ENCODE results near the gene TRIP11.

TRIP11 gene

GRCh38 chr14:91953170-91953985 lies 86.5 kb downstream of the TRIP11 start:
- no peak for DNase-seq

- DNase-seq: no peak
Observed at GRCh38 chr14:91947475-91948184, 92.2 kb downstream of the TRIP11 start, which contains the start of gene FBLN5. TSS of gene FBLN5 (minus strand) at chr14:91947694. CDS start at chr14:91947229, 465 bp downstream.

GRCh38 chr14:91946622-91947474 lies 93.0 kb downstream of the TRIP11 start:
- DNase-seq: no peak

- DNase-seq: no peak
Observed at GRCh38 chr14:91945751-91946621, 93.9 kb downstream of the TRIP11 start.

- no peak for DNase-seq
Observed at GRCh38 chr14:91942946-91943345, 96.9 kb downstream of the TRIP11 start.

- DNase-seq: no peak
Observed at GRCh38 chr14:91942128-91942527, 97.7 kb downstream of the TRIP11 start.

- no peak for DNase-seq
Observed at GRCh38 chr14:91940209-91940608, 99.7 kb downstream of the TRIP11 start.

GRCh38 chr14:91935586-91935985 lies 104.3 kb downstream of the TRIP11 start:
- no peak for DNase-seq

- no peak for DNase-seq
Observed at GRCh38 chr14:91934554-91935285, 105.1 kb downstream of the TRIP11 start.

- no peak for DNase-seq
Observed at GRCh38 chr14:91931478-91932088, 108.3 kb downstream of the TRIP11 start.

GRCh38 chr14:91929700-91930099 lies 110.2 kb downstream of the TRIP11 start:
- no peak for DNase-seq

- DNase-seq: no peak
Observed at GRCh38 chr14:91927800-91928199, 112.1 kb downstream of the TRIP11 start.

- no peak for DNase-seq
Observed at GRCh38 chr14:91927191-91927590, 112.7 kb downstream of the TRIP11 start.

GRCh38 chr14:91926131-91926890 lies 113.5 kb downstream of the TRIP11 start:
- no peak for DNase-seq

GRCh38 chr14:91925727-91926121 lies 114.1 kb downstream of the TRIP11 start:
- DNase-seq: no peak

GRCh38 chr14:91925001-91925726 lies 114.7 kb downstream of the TRIP11 start:
- DNase-seq: no peak

GRCh38 chr14:91920526-91920925 lies 119.3 kb downstream of the TRIP11 start:
- no peak for DNase-seq

GRCh38 chr14:91919814-91920213 lies 120.0 kb downstream of the TRIP11 start:
- DNase-seq: no peak

GRCh38 chr14:91918186-91918883 lies 121.5 kb downstream of the TRIP11 start:
- no peak for DNase-seq
